Adrenal gland (tissue), 5 donors: ENCODE measurements around the gene TOGARAM1.

ENCODE experiments used
- CTCF ChIP-seq, 6 experiments: fragments of 450-650 bp in 4 of 6; fragments of 200-600 bp in 2 of 6; sonication (generic) in 1 of 6; IDR thresholded peaks; 1 replicate in 5 of 6; 2 replicates in 1 of 6; pipeline versions ENCODE4 v1.5.1 to v1.8.0; 2016 to 2021; ENCODE audit warnings: antibody characterized with exemption in 6 of 6, mild to moderate bottlenecking in 2 of 6, moderate library complexity in 1 of 6
- POLR2A ChIP-seq, 2 donors: fragments of 450-650 bp; IDR thresholded peaks; one replicate each; pipeline ENCODE4 v1.6.1; 2017; ENCODE audit warnings: antibody characterized with exemption in 2 of 2, mild to moderate bottlenecking in 2 of 2, moderate library complexity in 1 of 2
- donor health status: DM: no; HTN: no; CAD: no.

GRCh38 chr14:44960646-44961045 lies 1.3 kb upstream of the TOGARAM1 start:
- TF ChIP-seq CTCF (IDR thresholded peaks at IDR 0.05), result no peak
- TF ChIP-seq POLR2A (IDR thresholded peaks at IDR 0.05), result no peak
